Middle frontal gyrus (tissue), 1 donor: ENCODE results near the gene CADM1.
A peak's percentile ranks its signal among the peaks of the same experiment; 100 is the strongest.

Experiments
- DNase-seq: peaks from one replicate; pipeline ENCODE4 v3.0.0-alpha.2; 2015; ENCODE audit warnings: low spot score; ENCODE audit errors: extremely low spot score

CADM1 gene

DNA sequence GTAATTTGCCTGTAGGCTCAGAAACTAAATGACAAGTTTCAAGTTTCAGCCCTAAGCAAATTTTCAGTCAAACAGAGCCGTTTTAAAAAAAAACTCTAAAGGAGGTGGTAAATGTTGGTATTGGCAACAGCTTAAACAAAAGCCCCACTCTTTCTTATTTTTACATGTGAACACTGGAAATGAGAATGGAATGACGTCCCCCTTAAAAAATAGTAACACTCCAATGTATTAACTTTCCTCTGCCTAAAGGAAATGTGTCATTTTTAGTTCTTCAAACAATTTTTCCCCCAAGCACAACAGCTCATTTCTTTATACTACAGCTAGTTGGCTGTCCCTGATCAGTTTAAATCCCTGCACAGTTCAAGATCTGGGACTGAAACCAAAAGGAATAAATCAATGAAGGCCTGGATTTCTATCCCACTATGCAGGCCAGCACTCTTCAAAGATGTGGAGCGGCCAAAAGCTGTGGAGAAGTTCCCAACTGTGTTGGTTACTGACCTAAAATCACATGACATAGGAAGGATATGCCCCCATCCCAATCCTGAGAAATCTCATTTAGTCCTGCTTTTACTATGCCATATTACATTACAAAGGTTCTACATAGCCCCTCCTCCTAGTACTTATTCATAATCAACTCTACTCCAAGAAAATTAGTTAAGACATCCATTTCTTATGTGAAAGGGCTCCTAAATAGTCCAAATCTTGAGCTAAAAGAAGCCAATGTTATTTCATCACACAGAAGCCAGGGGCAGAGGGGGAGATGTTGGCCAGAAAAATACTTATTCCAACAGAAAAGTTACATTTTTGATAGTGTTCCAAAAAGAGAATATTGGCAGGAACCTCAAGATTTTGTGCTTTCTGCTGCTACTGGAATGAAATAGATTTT lies 95.9 kb downstream of the CADM1 start:
- peak; percentile 48 for DNase-seq

DNA sequence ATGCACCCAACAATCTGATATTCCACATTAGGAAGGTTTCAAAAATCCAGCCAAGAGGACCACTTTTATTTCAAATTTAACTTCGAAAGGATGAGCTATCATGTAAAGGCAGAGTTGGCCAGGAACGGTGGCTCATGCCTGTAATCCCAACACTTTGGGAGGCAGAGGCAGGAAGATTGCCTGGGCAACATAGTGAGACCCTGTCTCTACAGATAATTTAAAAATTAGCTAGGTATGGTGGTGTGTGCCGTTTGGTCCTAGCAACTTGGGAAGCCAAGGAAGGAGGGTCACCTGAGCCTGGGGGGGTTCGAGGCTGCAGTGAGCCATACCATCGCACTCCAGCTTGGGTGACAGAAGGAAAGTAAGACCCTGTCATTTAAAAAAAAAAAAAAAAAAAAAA lies 96.7 kb downstream of the CADM1 start:
- no peak for DNase-seq

DNA sequence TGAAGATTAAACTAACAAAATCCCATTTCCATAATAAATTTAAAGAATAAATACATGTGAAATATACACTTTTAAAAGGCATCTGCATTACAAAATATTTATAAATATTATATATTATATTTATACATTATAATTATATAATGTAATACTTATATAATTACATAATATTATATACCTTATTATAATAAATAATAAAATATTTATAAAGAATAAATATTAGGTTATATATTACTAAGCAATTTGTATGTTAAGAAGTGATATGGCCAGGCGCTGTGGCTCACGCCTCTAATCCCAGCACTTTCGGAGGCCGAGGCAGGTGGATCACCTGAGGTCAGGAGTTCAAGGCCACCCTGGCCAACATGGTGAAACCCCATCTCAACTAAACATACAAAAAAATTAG lies 97.8 kb downstream of the CADM1 start:
- no peak for DNase-seq

DNA sequence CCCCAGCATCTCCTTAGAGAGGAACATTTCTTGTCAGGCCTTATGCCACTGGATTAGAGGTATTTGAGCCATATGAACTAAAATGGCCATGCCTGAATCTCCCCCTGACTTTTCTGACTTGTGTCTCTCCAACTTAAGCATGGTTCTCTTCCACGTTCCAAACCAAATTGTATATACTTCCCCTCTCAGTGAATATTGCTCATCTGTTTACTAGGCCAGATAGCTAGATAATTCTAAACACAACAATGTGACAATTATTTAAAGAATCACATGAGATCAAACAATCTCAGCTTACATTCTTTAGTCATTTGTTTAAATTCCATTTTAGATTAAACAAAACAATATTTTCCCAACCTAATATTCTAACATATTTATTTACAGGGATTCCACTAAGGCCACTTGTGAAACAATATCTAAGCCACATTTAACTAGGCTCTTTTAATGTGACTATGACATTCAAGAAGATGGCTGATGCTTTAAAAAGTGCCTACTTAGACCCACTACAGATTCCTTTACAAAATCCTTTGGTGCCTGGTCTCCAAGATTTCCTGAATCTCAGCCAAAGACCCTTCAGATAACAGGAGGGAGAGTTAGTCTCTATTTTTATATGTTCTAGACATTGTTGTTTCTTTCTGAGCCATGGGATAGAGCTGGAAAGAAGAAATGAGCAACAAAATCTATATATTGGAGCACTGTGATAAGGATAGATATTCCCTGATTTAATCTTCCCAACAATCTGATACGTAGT lies 105.7 kb downstream of the CADM1 start:
- no peak for DNase-seq

DNA sequence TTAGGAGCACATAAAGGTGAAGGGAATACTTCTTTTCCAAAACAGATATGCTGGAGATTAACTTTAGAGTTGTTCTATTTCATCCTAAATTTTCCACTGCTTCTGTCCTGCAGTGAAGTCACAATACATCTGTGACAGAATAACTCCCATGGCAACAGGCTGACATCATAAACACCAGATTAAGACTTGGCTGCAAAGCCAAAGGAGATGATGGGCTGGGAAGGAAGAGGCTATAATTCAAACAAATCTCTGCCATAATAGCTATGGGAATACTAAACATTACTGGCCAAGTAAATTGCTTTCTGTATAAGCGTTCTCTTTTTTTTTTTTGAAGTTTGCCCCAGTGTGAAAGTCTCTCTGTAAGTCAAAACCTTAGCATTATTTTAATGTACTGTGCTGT lies 107.7 kb downstream of the CADM1 start:
- DNase-seq: no peak

DNA sequence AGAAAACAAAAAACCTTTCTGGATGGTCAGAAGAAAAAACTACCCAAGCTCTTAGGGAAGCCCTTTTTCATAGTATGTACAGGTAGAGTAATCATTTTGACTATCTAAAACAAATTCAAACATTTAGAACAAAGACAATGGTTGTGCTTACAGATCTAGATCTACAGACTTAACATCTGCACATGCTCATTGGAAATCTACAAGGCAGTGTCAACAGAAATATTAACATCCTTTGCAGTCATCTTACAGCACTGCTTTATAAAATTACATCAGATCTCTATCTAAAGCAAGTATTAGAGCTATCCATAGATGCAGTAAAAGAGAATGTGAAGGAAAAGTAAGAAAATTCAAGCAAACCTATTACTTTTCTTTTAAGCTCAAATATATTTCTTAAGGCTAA lies 110.3 kb downstream of the CADM1 start:
- DNase-seq: no peak

DNA sequence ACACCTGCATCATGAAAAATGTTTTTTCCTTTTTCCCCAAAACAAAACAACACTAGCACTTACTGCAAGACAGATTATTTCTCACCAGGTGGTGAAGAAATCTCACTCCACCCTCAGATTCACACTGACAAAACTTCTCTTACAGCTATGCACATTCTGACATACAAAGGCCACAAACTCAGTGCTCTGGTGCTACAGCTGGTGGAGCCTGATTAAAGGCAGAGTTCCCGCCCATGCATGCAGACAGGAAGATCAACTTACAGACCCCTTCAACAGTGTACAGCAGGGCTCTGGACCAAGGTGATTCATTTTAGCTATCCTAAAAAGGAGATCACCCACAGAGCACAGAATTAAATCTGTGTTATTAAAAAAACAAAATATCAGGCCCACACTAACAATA lies 112.6 kb downstream of the CADM1 start:
- no peak for DNase-seq

DNA sequence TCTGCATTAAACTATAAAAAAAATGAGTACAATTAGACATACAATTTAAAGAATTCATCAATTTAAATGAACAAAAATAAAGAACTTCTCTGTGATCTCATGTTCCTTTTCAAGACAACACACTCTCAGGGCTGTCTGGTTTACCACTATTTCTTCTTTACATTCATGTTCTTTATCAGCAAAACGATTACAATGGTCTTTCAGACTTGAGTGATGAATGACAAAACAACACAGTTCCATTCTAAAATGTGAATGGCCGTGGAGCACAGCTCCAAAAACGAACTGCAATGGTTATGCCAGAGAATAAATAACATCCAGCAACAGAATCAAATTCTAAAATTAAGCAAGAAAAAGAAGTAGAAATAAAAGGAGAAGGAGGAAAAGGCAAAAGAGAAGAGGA lies 113.1 kb downstream of the CADM1 start:
- no peak for DNase-seq

DNA sequence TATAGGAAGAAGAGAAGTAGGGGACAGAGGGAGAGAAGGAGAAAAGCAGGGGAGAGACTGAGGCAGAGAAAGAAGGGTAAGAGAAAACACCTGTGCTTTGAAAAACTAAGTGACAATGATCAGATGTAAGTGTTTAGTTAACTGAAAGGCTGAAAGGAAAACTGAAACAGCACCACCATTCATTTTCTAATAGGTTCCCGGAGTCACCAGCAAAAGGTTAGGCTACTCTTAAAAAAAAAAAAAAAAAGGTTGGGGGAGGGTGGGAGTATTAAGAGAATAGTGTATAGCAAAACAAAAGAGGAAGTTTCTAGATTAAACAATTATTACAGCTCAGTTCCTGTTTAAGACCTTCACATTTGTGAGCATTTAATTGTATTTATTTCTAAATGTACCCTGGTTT lies 113.8 kb downstream of the CADM1 start:
- no peak for DNase-seq

DNA sequence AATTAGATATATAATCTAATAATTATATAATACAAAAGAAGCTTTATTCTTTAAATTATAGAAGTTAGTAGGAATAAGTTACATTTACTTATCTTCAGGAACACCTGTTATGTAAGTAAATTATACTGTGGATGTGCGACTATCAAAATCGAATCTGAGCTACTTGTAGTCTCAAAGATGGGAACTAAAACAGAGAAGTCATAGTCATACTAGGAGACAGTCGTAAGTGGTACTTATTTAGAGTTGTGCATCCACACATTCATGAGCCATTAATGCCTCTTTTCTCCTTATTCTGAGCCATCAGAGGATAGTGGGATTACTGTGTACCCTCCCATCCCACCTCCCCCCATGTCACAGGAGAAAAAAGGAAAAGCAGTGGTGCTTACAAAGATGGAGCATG lies 114.4 kb downstream of the CADM1 start:
- no peak for DNase-seq

DNA sequence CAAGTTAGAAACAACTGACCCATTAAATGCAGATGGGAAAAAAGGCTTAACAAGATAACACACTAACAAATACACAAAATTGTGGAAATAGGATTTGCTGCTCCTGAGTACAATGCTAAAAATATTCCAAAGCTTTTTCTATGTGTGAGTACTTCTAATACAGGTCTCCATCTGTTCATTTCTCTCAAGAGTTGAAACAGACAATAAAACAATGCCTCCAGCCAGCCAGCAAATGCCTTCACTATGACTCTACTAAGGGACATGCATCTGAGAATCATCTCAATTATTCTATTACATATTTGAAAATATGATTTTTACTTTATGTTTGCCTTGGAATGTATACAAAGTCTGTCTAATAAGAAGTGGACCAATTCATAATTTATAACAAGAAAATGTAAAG lies 119.0 kb downstream of the CADM1 start:
- no peak for DNase-seq

DNA sequence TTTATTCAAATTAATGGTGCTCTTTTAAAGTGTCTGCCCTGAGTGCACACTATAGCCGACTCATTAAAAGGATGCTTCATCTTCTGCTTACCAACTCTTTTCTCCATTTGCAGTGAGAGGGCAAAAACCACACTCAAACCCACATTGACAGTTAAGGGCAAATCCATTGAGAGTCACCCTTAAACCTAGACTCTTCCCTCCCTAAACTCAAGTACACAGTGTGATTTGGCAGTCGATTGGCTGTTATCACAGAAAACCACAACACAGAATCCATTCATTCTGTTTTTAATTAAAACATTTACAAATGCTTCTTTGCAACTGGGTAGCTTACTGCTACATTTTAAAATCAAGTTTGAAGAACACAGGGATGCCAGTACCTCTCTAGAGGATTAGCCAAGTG lies 120.0 kb downstream of the CADM1 start:
- no peak for DNase-seq

DNA sequence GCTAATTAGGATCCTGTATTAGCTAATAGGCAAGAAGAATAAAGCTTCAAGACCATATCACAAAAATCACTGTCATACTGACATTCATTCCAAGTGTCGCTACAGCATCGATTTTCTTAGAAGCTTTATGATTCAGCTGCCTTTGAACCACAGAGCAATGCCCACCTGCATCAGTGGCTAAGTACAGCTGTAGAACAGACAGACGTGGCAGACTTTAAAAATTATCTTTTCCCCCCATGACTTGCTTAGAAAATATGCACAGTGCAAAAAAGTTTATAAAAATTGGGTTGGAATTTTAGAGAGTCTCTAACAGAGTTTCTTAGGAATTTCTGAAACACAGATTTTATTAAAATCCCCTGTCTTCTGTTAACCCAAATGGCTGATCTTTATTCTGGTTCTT lies 120.8 kb downstream of the CADM1 start:
- DNase-seq: no peak

DNA sequence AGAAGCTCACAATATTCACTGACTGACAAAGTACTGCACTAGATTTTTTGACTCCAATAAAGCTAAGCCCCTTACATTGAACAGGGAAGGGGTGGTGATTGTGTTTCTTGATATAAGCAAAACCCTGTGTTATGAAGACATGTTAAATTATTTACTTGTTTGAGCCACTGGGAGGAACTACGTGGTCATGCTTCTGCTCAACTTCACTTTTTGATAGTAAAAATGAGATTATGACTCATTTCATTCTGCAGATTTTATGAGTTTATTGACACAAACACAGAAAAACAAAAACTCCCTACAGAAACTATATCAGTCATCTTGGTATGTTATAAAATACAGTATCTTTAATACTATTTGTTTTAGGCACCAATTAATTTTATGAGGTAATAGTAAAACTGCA lies 124.7 kb downstream of the CADM1 start:
- DNase-seq: no peak

DNA sequence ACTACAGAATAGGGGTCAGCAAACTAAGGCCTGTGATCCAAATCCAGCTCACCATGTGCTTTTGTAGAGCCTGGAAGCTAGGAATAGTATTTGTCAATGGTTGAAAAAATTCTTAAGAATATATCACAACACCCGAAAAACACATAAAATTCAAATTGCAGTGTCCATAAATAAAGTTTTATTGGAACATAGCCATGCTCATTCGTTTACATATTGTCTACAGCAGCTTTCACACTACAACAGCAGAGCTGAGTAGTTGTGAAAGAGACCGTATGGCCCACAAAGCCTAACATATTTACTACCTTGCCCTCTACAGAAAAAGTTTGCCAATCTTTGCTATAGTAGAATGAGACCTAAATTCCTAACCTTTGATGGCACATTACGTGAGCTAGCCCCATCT lies 125.7 kb downstream of the CADM1 start:
- no peak for DNase-seq

DNA sequence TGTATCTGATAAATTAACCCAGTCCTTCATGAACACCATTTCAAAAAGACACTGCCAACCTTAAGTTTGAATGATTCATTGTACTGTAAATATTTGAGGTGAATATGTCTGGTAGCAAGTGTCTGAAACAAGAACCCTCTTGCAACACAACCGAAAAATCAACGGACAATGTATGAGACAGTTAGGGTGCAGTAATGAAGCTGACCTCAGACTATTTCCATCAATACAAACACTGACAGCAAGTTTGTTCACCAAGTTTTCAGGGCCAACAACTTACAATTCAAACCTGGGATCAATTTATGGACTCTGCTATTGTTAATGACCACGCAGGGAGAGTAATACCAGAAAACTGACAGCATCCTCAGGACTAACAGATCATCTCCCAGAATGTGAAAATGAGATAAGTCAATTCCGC lies 126.3 kb downstream of the CADM1 start:
- DNase-seq: no peak

DNA sequence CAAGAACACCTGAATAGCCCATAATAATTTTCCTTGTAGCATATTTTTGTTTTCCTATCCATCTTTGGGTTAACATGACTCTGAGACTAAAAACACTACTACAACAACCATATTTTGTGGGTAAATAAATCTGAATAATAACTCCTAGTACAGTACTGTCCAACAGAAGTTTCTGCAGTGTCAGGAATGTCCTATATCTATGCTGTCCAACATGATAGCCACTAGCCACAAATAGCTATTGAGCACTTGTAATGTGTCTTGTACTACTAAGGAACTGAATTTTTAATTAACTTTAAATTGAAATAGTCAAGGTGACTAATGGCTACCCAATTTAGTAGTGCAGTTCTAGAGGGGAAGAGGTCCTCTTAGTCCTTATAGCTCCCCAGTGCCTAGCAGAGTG lies 135.6 kb downstream of the CADM1 start:
- DNase-seq: no peak

DNA sequence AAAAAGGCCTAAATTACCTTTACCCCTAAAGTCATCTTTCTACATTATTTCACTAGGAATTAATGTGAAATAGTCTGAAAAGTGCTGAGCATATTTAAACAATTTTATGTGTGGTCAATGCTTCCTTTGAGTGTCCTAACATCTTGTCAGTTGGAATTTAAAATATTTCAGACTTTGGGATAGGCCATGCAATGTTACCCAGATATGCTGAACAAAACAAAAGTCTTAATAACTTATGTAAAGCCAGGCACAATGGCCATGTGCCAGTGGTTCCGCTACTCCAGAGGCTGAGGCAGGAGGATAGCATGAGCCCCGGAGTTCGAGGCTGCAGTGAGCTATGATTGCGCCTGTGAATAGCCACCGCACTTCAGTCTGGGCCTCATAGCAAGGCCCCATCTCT lies 137.4 kb downstream of the CADM1 start:
- DNase-seq: no peak

DNA sequence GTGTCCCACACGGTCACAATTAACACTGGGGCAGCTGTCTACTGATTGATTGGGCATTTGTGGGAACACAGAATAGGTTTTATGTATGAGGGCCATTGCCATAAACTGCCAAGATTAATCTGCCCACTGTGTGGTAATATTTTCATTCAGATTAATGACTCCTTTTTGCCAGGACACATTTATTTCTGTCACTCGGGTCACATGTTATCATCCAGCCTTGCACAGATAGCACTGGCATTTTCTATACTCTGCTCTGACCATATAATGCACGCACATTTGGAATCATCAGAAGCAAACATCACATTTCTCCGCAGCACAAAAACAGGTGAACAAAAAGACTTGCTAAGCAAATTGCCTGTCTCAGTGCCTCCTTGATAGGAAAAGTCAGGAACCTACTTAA lies 138.3 kb downstream of the CADM1 start:
- DNase-seq: no peak

DNA sequence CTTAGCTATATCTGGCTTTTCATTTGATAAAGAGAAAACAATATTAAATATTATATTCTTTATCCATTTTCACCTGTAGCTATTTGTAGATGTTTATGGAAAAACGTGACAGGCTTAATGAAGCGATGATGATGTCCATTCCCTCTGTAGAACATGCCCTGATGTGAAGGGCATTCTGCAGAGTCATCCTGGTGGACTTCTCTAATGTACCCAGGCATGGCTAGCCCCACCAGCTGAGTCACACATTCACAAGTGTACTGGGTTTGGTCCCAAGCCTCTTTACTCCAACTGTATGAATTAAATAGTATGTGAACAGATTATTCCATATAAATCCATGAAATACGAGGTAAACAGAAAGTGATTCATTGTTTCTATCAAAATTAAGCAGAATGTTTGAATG lies 139.3 kb downstream of the CADM1 start:
- no peak for DNase-seq

DNA sequence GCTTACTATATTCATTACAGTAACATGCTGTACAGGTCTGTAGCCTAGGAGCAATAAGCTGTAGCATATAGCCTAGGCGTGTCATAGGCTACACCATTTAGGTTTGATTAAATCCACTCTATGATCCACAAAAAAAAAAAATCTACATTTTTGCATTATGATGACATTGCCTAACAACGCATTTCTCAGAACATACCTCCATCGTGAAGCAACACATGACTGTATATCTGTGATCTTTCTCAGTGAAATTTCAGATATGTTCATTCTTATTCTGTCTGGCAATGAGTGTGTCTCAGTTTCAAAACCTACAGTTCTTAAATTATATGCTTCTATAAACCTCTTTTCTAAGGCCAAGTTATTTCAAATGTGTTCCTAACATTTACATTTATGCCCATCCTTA lies 140.3 kb downstream of the CADM1 start:
- no peak for DNase-seq

DNA sequence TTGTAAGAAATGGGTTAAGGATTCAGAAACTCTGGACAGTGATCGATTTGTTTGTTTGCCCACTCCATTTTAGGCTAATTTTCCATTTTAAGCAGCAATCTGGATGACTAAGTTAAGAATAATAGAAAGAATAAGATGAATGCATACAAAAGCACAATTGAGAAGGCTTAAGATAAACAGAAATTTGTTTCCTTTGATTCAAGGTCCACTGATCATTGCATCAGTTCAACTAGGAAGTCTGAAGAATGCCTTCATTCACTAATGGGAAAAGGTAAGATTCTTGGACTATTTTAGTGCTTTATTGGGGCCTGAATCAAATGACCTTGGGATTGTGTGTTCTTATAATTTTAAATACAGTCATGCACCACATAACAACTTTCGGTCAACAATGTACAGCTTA lies 140.8 kb downstream of the CADM1 start:
- no peak for DNase-seq

DNA sequence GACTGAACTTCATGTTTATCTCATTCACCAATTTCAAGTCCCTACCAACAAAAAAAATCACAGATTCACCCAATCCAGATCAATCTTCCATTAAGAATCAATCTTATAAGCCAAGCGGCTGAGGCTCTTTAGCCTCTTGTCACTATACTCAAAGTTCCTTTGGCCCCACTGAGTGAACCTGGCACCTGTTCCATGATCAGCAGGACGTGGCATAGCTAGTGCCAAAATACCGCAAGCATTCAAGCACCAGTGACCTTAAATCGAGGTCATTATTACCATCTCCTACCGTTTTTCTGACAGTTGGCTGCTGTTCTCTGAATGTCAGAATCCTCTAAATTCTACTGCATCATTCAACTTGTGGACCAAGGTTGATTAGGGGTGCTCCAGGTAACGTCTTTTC lies 141.2 kb downstream of the CADM1 start:
- no peak for DNase-seq
